ENCODE results near the gene LRMDA.

Gene LRMDA

GRCh38 chr10:75638752-75639151, 207.3 kb downstream of the LRMDA start:
- peaks cover 23 to 42% of the 10 kb centered on the region in 2 donors for H3K27me3 Mint-ChIP-seq
- H3K36me3 Mint-ChIP-seq (ENCODE audit: insufficient read depth) = no peaks in the 10 kb centered on the region
- no peaks in the 10 kb centered on the region for H3K4me1 Mint-ChIP-seq (ENCODE audit: low read depth in 2 of 2)
- DNase-seq (no peak), ATAC-seq (replicated peaks) (no peak)
- no peaks in the 10 kb centered on the region for H3K9me3 Mint-ChIP-seq
- H3K4me3 Mint-ChIP-seq = no peak overlapping the region
- no peak overlapping the region for H3K27ac Mint-ChIP-seq

- Mint-ChIP-seq H3K27ac (no peak overlapping the region), H3K27me3 (peaks cover 23 to 34% of the 10 kb centered on the region in 2 donors), H3K4me3 (no peak overlapping the region), H3K4me1 (ENCODE audit: low read depth in 2 of 2) (no peaks in the 10 kb centered on the region), H3K9me3 (no peaks in the 10 kb centered on the region), H3K36me3 (ENCODE audit: insufficient read depth) (no peaks in the 10 kb centered on the region)
- ATAC-seq (replicated peaks) (no peak), DNase-seq (no peak)
Measured at GRCh38 chr10:75639736-75640135, 208.3 kb downstream of the LRMDA start.

- no peak overlapping the region for H3K4me3 Mint-ChIP-seq
- ATAC-seq (replicated peaks) = no peak
- H3K36me3 Mint-ChIP-seq (ENCODE audit: insufficient read depth) = no peaks in the 10 kb centered on the region
- H3K27ac Mint-ChIP-seq = no peak overlapping the region
- H3K4me1 Mint-ChIP-seq (ENCODE audit: low read depth in 2 of 2) = no peaks in the 10 kb centered on the region
- no peaks in the 10 kb centered on the region for H3K9me3 Mint-ChIP-seq
- DNase-seq = no peak
- H3K27me3 Mint-ChIP-seq = peaks cover 23 to 34% of the 10 kb centered on the region in 2 donors
Measured at GRCh38 chr10:75640381-75640780, 209.0 kb downstream of the LRMDA start.

GRCh38 chr10:75640803-75641202, 209.4 kb downstream of the LRMDA start:
- H3K4me3 Mint-ChIP-seq = no peak overlapping the region
- no peaks in the 10 kb centered on the region for H3K9me3 Mint-ChIP-seq
- no peak for ATAC-seq (replicated peaks)
- H3K27me3 Mint-ChIP-seq = peaks cover 23 to 34% of the 10 kb centered on the region in 2 donors
- DNase-seq = no peak
- no peaks in the 10 kb centered on the region for H3K36me3 Mint-ChIP-seq (ENCODE audit: insufficient read depth)
- H3K4me1 Mint-ChIP-seq (ENCODE audit: low read depth in 2 of 2) = no peaks in the 10 kb centered on the region
- no peak overlapping the region for H3K27ac Mint-ChIP-seq

- H3K27me3 Mint-ChIP-seq = peaks cover 11 to 16% of the 10 kb centered on the region in 2 donors
- H3K4me3 Mint-ChIP-seq = no peak overlapping the region
- H3K4me1 Mint-ChIP-seq (ENCODE audit: low read depth in 2 of 2) = no peaks in the 10 kb centered on the region
- H3K9me3 Mint-ChIP-seq = peaks cover 0 to 4% of the 10 kb centered on the region in 2 donors
- H3K27ac Mint-ChIP-seq = no peak overlapping the region
- no peaks in the 10 kb centered on the region for H3K36me3 Mint-ChIP-seq (ENCODE audit: insufficient read depth)
- ATAC-seq (replicated peaks) = no peak
- no peak for DNase-seq
Measured at GRCh38 chr10:75643405-75643804, 212.0 kb downstream of the LRMDA start.

- peaks cover 0 to 4% of the 10 kb centered on the region in 2 donors for H3K9me3 Mint-ChIP-seq
- no peak overlapping the region for H3K4me3 Mint-ChIP-seq
- H3K36me3 Mint-ChIP-seq (ENCODE audit: insufficient read depth) = no peaks in the 10 kb centered on the region
- peaks cover 8 to 13% of the 10 kb centered on the region in 2 donors for H3K27me3 Mint-ChIP-seq
- H3K27ac Mint-ChIP-seq = no peak overlapping the region
- ATAC-seq (replicated peaks) (no peak), DNase-seq (no peak)
- no peaks in the 10 kb centered on the region for H3K4me1 Mint-ChIP-seq (ENCODE audit: low read depth in 2 of 2)
Measured at GRCh38 chr10:75643944-75644692, 212.7 kb downstream of the LRMDA start.

GRCh38 chr10:75645704-75646103, 214.3 kb downstream of the LRMDA start:
- H3K27me3 Mint-ChIP-seq = no peaks in the 10 kb centered on the region
- no peaks in the 10 kb centered on the region for H3K36me3 Mint-ChIP-seq (ENCODE audit: insufficient read depth)
- H3K27ac Mint-ChIP-seq = no peak overlapping the region
- H3K4me1 Mint-ChIP-seq (ENCODE audit: low read depth in 2 of 2) = no peaks in the 10 kb centered on the region
- H3K9me3 Mint-ChIP-seq = peaks cover 4 to 6% of the 10 kb centered on the region in 2 donors
- ATAC-seq (replicated peaks) = no peak
- DNase-seq = no peak
- no peak overlapping the region for H3K4me3 Mint-ChIP-seq

- Mint-ChIP-seq H3K27me3 (no peaks in the 10 kb centered on the region), H3K36me3 (ENCODE audit: insufficient read depth) (no peaks in the 10 kb centered on the region), H3K4me1 (ENCODE audit: low read depth in 2 of 2) (no peaks in the 10 kb centered on the region), H3K27ac (no peak overlapping the region), H3K9me3 (peaks cover 4 to 6% of the 10 kb centered on the region in 2 donors), H3K4me3 (no peak overlapping the region)
- DNase-seq (no peak), ATAC-seq (replicated peaks) (no peak)
Measured at GRCh38 chr10:75646218-75646915, 214.9 kb downstream of the LRMDA start.

GRCh38 chr10:75646916-75647315, 215.5 kb downstream of the LRMDA start:
- Mint-ChIP-seq H3K27me3 (no peaks in the 10 kb centered on the region), H3K36me3 (ENCODE audit: insufficient read depth) (no peaks in the 10 kb centered on the region), H3K27ac (no peak overlapping the region), H3K4me3 (no peak overlapping the region), H3K4me1 (ENCODE audit: low read depth in 2 of 2) (no peaks in the 10 kb centered on the region), H3K9me3 (peaks cover 4 to 6% of the 10 kb centered on the region in 2 donors)
- no peak for DNase-seq
- ATAC-seq (replicated peaks) = no peak

GRCh38 chr10:75647675-75648074, 216.3 kb downstream of the LRMDA start:
- H3K9me3 Mint-ChIP-seq = peaks cover 4 to 6% of the 10 kb centered on the region in 2 donors
- no peaks in the 10 kb centered on the region for H3K36me3 Mint-ChIP-seq (ENCODE audit: insufficient read depth)
- DNase-seq (no peak), ATAC-seq (replicated peaks) (no peak)
- no peak overlapping the region for H3K4me3 Mint-ChIP-seq
- no peaks in the 10 kb centered on the region for H3K4me1 Mint-ChIP-seq (ENCODE audit: low read depth in 2 of 2)
- H3K27me3 Mint-ChIP-seq = no peaks in the 10 kb centered on the region
- no peak overlapping the region for H3K27ac Mint-ChIP-seq

GRCh38 chr10:75648351-75648750, 216.9 kb downstream of the LRMDA start:
- Mint-ChIP-seq H3K9me3 (peaks cover 4 to 6% of the 10 kb centered on the region in 2 donors), H3K36me3 (ENCODE audit: insufficient read depth) (no peaks in the 10 kb centered on the region), H3K27ac (no peak overlapping the region), H3K27me3 (no peaks in the 10 kb centered on the region), H3K4me1 (ENCODE audit: low read depth in 2 of 2) (no peaks in the 10 kb centered on the region), H3K4me3 (no peak overlapping the region)
- DNase-seq (no peak), ATAC-seq (replicated peaks) (no peak)

GRCh38 chr10:75648854-75649253, 217.4 kb downstream of the LRMDA start:
- no peaks in the 10 kb centered on the region for H3K4me1 Mint-ChIP-seq (ENCODE audit: low read depth in 2 of 2)
- no peak for ATAC-seq (replicated peaks)
- H3K27me3 Mint-ChIP-seq = no peaks in the 10 kb centered on the region
- H3K9me3 Mint-ChIP-seq = peaks cover 4 to 6% of the 10 kb centered on the region in 2 donors
- H3K27ac Mint-ChIP-seq = no peak overlapping the region
- no peaks in the 10 kb centered on the region for H3K36me3 Mint-ChIP-seq (ENCODE audit: insufficient read depth)
- H3K4me3 Mint-ChIP-seq = no peak overlapping the region
- no peak for DNase-seq

GRCh38 chr10:75649466-75649865, 218.0 kb downstream of the LRMDA start:
- H3K4me1 Mint-ChIP-seq (ENCODE audit: low read depth in 2 of 2) = no peaks in the 10 kb centered on the region
- H3K27me3 Mint-ChIP-seq = no peaks in the 10 kb centered on the region
- H3K9me3 Mint-ChIP-seq = peaks cover 4 to 6% of the 10 kb centered on the region in 2 donors
- no peak for ATAC-seq (replicated peaks)
- no peak overlapping the region for H3K27ac Mint-ChIP-seq
- DNase-seq = no peak
- H3K36me3 Mint-ChIP-seq (ENCODE audit: insufficient read depth) = no peaks in the 10 kb centered on the region
- H3K4me3 Mint-ChIP-seq = no peak overlapping the region

GRCh38 chr10:75650648-75651047, 219.2 kb downstream of the LRMDA start:
- peaks cover 4 to 6% of the 10 kb centered on the region in 2 donors for H3K9me3 Mint-ChIP-seq
- H3K27ac Mint-ChIP-seq = no peak overlapping the region
- ATAC-seq (replicated peaks) (no peak), DNase-seq (no peak)
- no peaks in the 10 kb centered on the region for H3K4me1 Mint-ChIP-seq (ENCODE audit: low read depth in 2 of 2)
- no peaks in the 10 kb centered on the region for H3K36me3 Mint-ChIP-seq (ENCODE audit: insufficient read depth)
- H3K4me3 Mint-ChIP-seq = no peak overlapping the region
- no peaks in the 10 kb centered on the region for H3K27me3 Mint-ChIP-seq
